ENCODE data around the gene PRKCA. TPM values are rescaled to one million over a fixed set of nuclear protein-coding genes. Genes with fewer than 3 reads are reported as not detected.

Gene PRKCA
- total and polyA plus RNA-seq, 10 of the 15 experiments (the other 5 are each of a cell fraction or from before 2014, with no cell fraction given) = 0.11 to 14.6 (median 0.72) TPM

DNA sequence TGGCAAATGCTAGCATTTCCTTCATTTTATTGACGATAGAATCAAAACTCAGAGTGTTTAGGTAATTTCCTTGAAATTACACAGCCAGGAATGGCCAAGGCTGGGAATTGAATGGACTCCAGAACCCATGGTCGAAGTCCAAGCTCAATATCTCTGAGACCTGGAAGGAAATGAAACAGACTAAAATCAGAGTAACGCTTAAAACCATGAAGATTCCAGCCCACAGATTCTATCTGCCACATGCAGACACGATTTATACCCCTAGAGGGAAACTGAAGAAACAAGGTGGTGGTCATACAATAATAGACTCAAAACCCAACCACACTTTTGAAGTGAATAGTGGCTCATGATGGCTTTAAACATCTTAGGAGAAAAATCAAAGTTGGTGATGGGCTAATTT, 95.6 kb downstream of the PRKCA start:
- no peaks in the 10 kb centered on the region for H3K36me3 ChIP-seq (ENCODE audit: control insufficient read depth in 2 of 2, insufficient read depth in 2 of 2, low read length in 1 of 2)
- TF ChIP-seq RBBP5 (conservative IDR thresholded peaks at IDR 0.05) (no peak), ZSCAN29 (IDR thresholded peaks at IDR 0.05) (no peak)
- TF ChIP-seq, protein P1, sequence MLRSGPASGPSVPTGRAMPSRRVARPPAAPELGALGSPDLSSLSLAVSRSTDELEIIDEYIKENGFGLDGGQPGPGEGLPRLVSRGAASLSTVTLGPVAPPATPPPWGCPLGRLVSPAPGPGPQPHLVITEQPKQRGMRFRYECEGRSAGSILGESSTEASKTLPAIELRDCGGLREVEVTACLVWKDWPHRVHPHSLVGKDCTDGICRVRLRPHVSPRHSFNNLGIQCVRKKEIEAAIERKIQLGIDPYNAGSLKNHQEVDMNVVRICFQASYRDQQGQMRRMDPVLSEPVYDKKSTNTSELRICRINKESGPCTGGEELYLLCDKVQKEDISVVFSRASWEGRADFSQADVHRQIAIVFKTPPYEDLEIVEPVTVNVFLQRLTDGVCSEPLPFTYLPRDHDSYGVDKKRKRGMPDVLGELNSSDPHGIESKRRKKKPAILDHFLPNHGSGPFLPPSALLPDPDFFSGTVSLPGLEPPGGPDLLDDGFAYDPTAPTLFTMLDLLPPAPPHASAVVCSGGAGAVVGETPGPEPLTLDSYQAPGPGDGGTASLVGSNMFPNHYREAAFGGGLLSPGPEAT (IDR thresholded peaks at IDR 0.05; ENCODE audit: low read depth) = no peak
- FAIRE-seq (no peak), DNase-seq (ENCODE audit: low read depth, low spot score) (no peak), ATAC-seq (0 out of 3 replicates have a peak, but pooled peaks have one; percentile 21)
- no peaks in the 10 kb centered on the region for H3K79me2 ChIP-seq (ENCODE audit: control insufficient read depth, insufficient read depth, low read length)
- POLR2A ChIA-PET = no interaction called here
- SMC1A ChIA-PET (ENCODE audit: uncharacterized antibody, unreplicated experiment) = interaction anchor here (1.0 to 1.1 kb wide), 2 partner anchors 15 to 138 kb away, joined by 3 read pairs; no protein-coding TSS in a partner anchor
- BruUV-seq (replicated peaks) = no TSS peak
- no peak overlapping the region for H2AFZ ChIP-seq (ENCODE audit: control insufficient read depth, low read depth, low read length)
- no peaks in the 10 kb centered on the region for H4K20me1 ChIP-seq (ENCODE audit: control insufficient read depth, insufficient read depth)
- in situ Hi-C loops (cut with MboI) = no loop called here
- CTCF ChIA-PET = interaction anchor here (1.2 to 1.6 kb wide), 3 partner anchors 10 to 169 kb away, joined by 3 read pairs; no protein-coding TSS in a partner anchor
- intact Hi-C loops (cut with micrococcal nuclease; ENCODE audit: unreplicated experiment) = no loop called here
- no peak overlapping the region for H3K9ac ChIP-seq (ENCODE audit: control insufficient read depth, insufficient read depth, low read length)
- WGBS (ENCODE audit: insufficient coverage, insufficient replicate concordance, low lambda C conversion rate, missing lambda C conversion rate) = 8% methylated on average over 4 of the region's 4 CpGs
- no peaks in the 10 kb centered on the region for H3K27me3 ChIP-seq (replicated peaks in 1 of 2; ENCODE audit: control insufficient read depth in 2 of 2, insufficient read depth in 2 of 2, low read length in 1 of 2)
- RAD21 ChIA-PET (ENCODE audit: unreplicated experiment) = interaction anchor here (1.0 kb wide), 1 partner anchor 60 kb away, joined by 4 read pairs; no protein-coding TSS in a partner anchor
- H3K4me1 ChIP-seq (ENCODE audit: control insufficient read depth, insufficient read depth, low read length) = no peaks in the 10 kb centered on the region
- no peaks in the 10 kb centered on the region for H3K9me3 ChIP-seq (replicated peaks; ENCODE audit: control insufficient read depth, insufficient read depth, low read length)
- H3K4me2 ChIP-seq (ENCODE audit: control insufficient read depth, insufficient read depth) = no peak overlapping the region
- H3K27ac ChIP-seq (ENCODE audit: control insufficient read depth, insufficient read depth) = no peak overlapping the region
- H3K4me3 ChIP-seq = no peak overlapping the region

DNA sequence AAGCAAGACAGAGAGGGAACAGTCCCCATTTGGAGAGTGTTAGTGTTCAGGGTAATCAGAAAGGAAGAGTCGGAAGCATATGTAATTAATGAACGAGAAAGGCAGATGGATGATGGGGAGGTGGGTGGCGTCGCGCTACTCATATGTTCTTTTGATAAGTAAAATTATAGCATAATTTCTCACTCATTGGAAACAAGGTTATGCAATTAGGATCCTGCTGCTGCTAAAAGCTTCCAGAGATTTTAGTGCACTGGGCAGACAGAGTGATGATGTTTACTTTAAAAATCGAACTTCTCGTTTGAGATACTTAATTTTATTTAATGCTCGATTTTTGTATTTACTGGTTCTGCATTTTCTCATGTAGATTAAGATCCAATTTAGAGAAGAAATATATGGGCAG, 96.2 kb downstream of the PRKCA start:
- FAIRE-seq (no peak), ATAC-seq (no peak), DNase-seq (ENCODE audit: low read depth, low spot score) (no peak)
- H3K36me3 ChIP-seq (ENCODE audit: control insufficient read depth in 2 of 2, insufficient read depth in 2 of 2, low read length in 1 of 2) = no peaks in the 10 kb centered on the region
- ChIA-PET CTCF (interaction anchor here (1.2 to 1.6 kb wide), 3 partner anchors 9 to 168 kb away, joined by 3 read pairs; no protein-coding TSS in a partner anchor), RAD21 (ENCODE audit: unreplicated experiment) (interaction anchor here (1.0 kb wide), 1 partner anchor 60 kb away, joined by 4 read pairs; no protein-coding TSS in a partner anchor), POLR2A (no interaction called here), SMC1A (ENCODE audit: uncharacterized antibody, unreplicated experiment) (no interaction called here)
- intact Hi-C loops (cut with micrococcal nuclease; ENCODE audit: unreplicated experiment) = no loop called here
- in situ Hi-C loops (cut with MboI) = no loop called here
- no peak overlapping the region for H3K4me3 ChIP-seq
- no TSS peak for BruUV-seq (replicated peaks)
- H4K20me1 ChIP-seq (ENCODE audit: control insufficient read depth, insufficient read depth) = no peaks in the 10 kb centered on the region
- no peak overlapping the region for H2AFZ ChIP-seq (ENCODE audit: control insufficient read depth, low read depth, low read length)
- H3K4me2 ChIP-seq (ENCODE audit: control insufficient read depth, insufficient read depth) = no peak overlapping the region
- no peaks in the 10 kb centered on the region for H3K4me1 ChIP-seq (ENCODE audit: control insufficient read depth, insufficient read depth, low read length)
- H3K9ac ChIP-seq (ENCODE audit: control insufficient read depth, insufficient read depth, low read length) = no peak overlapping the region
- H3K9me3 ChIP-seq (replicated peaks; ENCODE audit: control insufficient read depth, insufficient read depth, low read length) = no peaks in the 10 kb centered on the region
- H3K27me3 ChIP-seq (replicated peaks in 1 of 2; ENCODE audit: control insufficient read depth in 2 of 2, insufficient read depth in 2 of 2, low read length in 1 of 2) = no peaks in the 10 kb centered on the region
- 59% methylated on average over 8 of the region's 8 CpGs for WGBS (ENCODE audit: insufficient coverage, insufficient replicate concordance, low lambda C conversion rate, missing lambda C conversion rate)
- no peak overlapping the region for H3K27ac ChIP-seq (ENCODE audit: control insufficient read depth, insufficient read depth)
- H3K79me2 ChIP-seq (ENCODE audit: control insufficient read depth, insufficient read depth, low read length) = no peaks in the 10 kb centered on the region
- no peak for TF ChIP-seq ASH2L (IDR thresholded peaks at IDR 0.05; ENCODE audit: borderline replicate concordance, low read depth)
- TF ChIP-seq, protein P2, sequence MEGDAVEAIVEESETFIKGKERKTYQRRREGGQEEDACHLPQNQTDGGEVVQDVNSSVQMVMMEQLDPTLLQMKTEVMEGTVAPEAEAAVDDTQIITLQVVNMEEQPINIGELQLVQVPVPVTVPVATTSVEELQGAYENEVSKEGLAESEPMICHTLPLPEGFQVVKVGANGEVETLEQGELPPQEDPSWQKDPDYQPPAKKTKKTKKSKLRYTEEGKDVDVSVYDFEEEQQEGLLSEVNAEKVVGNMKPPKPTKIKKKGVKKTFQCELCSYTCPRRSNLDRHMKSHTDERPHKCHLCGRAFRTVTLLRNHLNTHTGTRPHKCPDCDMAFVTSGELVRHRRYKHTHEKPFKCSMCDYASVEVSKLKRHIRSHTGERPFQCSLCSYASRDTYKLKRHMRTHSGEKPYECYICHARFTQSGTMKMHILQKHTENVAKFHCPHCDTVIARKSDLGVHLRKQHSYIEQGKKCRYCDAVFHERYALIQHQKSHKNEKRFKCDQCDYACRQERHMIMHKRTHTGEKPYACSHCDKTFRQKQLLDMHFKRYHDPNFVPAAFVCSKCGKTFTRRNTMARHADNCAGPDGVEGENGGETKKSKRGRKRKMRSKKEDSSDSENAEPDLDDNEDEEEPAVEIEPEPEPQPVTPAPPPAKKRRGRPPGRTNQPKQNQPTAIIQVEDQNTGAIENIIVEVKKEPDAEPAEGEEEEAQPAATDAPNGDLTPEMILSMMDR (IDR thresholded peaks at IDR 0.05 in 2 of 3, conservative IDR thresholded peaks at IDR 0.05 in 1 of 3; ENCODE audit: control insufficient read depth in 2 of 3, extremely low read depth in 1 of 3, insufficient read depth in 1 of 3, low read depth in 3 of 3, low read length in 3 of 3) = no peak
- TF ChIP-seq, protein P3, sequence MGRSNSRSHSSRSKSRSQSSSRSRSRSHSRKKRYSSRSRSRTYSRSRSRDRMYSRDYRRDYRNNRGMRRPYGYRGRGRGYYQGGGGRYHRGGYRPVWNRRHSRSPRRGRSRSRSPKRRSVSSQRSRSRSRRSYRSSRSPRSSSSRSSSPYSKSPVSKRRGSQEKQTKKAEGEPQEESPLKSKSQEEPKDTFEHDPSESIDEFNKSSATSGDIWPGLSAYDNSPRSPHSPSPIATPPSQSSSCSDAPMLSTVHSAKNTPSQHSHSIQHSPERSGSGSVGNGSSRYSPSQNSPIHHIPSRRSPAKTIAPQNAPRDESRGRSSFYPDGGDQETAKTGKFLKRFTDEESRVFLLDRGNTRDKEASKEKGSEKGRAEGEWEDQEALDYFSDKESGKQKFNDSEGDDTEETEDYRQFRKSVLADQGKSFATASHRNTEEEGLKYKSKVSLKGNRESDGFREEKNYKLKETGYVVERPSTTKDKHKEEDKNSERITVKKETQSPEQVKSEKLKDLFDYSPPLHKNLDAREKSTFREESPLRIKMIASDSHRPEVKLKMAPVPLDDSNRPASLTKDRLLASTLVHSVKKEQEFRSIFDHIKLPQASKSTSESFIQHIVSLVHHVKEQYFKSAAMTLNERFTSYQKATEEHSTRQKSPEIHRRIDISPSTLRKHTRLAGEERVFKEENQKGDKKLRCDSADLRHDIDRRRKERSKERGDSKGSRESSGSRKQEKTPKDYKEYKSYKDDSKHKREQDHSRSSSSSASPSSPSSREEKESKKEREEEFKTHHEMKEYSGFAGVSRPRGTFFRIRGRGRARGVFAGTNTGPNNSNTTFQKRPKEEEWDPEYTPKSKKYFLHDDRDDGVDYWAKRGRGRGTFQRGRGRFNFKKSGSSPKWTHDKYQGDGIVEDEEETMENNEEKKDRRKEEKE (IDR thresholded peaks at IDR 0.05) = no peak
- TF ChIP-seq, protein P4, sequence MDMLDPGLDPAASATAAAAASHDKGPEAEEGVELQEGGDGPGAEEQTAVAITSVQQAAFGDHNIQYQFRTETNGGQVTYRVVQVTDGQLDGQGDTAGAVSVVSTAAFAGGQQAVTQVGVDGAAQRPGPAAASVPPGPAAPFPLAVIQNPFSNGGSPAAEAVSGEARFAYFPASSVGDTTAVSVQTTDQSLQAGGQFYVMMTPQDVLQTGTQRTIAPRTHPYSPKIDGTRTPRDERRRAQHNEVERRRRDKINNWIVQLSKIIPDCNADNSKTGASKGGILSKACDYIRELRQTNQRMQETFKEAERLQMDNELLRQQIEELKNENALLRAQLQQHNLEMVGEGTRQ (IDR thresholded peaks at IDR 0.05; ENCODE audit: borderline replicate concordance, low read depth, low read length) = no peak

Data from GM12878 (cell line).